ENCODE data around the gene FEZF1.
"Not testable (repeated sequence)": the region's sequence is repeated elsewhere in the genome, so short reads cannot be mapped to it uniquely, and the experiment has no call there.

FEZF1 gene

GRCh38 chr7:122309421-122309820 lies 4.9 kb upstream of the FEZF1 start:
- in situ Hi-C loops (cut with HindIII; ENCODE audit: low sequenced_read_pairs) = no loop called here

GRCh38 chr7:122307228-122307621 lies 2.7 kb upstream of the FEZF1 start:
- in situ Hi-C loops (cut with HindIII; ENCODE audit: low sequenced_read_pairs) = no loop called here

- in situ Hi-C loops (cut with HindIII; ENCODE audit: low sequenced_read_pairs) = no loop called here
Observed at GRCh38 chr7:122306320-122307227, 2.0 kb upstream of the FEZF1 start.

- in situ Hi-C loops (cut with HindIII; ENCODE audit: low sequenced_read_pairs) = no loop called here
Observed at GRCh38 chr7:122305475-122306319, 1.1 kb upstream of the FEZF1 start.

GRCh38 chr7:122304996-122305421 lies 459 bp upstream of the FEZF1 start:
- in situ Hi-C loops (cut with HindIII; ENCODE audit: low sequenced_read_pairs) = no loop called here

- in situ Hi-C loops (cut with HindIII; ENCODE audit: low sequenced_read_pairs) = no loop called here
Observed at GRCh38 chr7:122303531-122304318, 825 bp downstream of the FEZF1 start.

GRCh38 chr7:122302761-122303530 lies 1.6 kb downstream of the FEZF1 start:
- in situ Hi-C loops (cut with HindIII; ENCODE audit: low sequenced_read_pairs) = no loop called here

- in situ Hi-C loops (cut with HindIII; ENCODE audit: low sequenced_read_pairs) = no loop called here
Observed at GRCh38 chr7:122301858-122302760, 2.4 kb downstream of the FEZF1 start.

- in situ Hi-C loops (cut with HindIII; ENCODE audit: low sequenced_read_pairs) = no loop called here
Observed at GRCh38 chr7:122300956-122301833, 3.4 kb downstream of the FEZF1 start.

- in situ Hi-C loops (cut with HindIII; ENCODE audit: low sequenced_read_pairs) = no loop called here
Observed at GRCh38 chr7:122300211-122300932, 4.2 kb downstream of the FEZF1 start.

GRCh38 chr7:122299624-122300210 lies 4.8 kb downstream of the FEZF1 start:
- in situ Hi-C loops (cut with HindIII; ENCODE audit: low sequenced_read_pairs) = no loop called here

GRCh38 chr7:122298618-122299017 lies 5.9 kb downstream of the FEZF1 start:
- in situ Hi-C loops (cut with HindIII; ENCODE audit: low sequenced_read_pairs) = no loop called here

GRCh38 chr7:122298131-122298530 lies 6.4 kb downstream of the FEZF1 start:
- in situ Hi-C loops (cut with HindIII; ENCODE audit: low sequenced_read_pairs) = no loop called here

- in situ Hi-C loops (cut with HindIII; ENCODE audit: low sequenced_read_pairs) = no loop called here
Observed at GRCh38 chr7:122291189-122291588, 13.4 kb downstream of the FEZF1 start.

- in situ Hi-C loops (cut with HindIII; ENCODE audit: low sequenced_read_pairs) = no loop called here
Observed at GRCh38 chr7:122290476-122290875, 14.1 kb downstream of the FEZF1 start.

GRCh38 chr7:122289426-122289825 lies 15.1 kb downstream of the FEZF1 start:
- in situ Hi-C loops (cut with HindIII; ENCODE audit: low sequenced_read_pairs) = no loop called here

- in situ Hi-C loops (cut with HindIII; ENCODE audit: low sequenced_read_pairs) = not testable (repeated sequence)
Observed at GRCh38 chr7:122284608-122285007, 19.9 kb downstream of the FEZF1 start.

All from endothelial cell of hepatic sinusoid (primary cell).